OCI-LY7 (cell line): Measurements from ENCODE around the gene ACVR1B. TPM values are rescaled to one million over a fixed set of nuclear protein-coding genes. Genes with fewer than 3 reads are reported as not detected.

Experiments
- BruUV-seq: library from RNA; stranded (reverse); fragments of 400-500 nt; replicated peaks from 2 replicates; lab custom pipeline; 2021; lab: Mats Ljungman, UMichigan
- CTCF ChIA-PET: fragments of 300-600 bp; sonication (Branson Sonifier 250); formaldehyde crosslinking; loops from one replicate; lab custom pipeline; 2022; ENCODE audit warnings: antibody characterized with exemption; ENCODE audit not compliant: unreplicated experiment; lab: Charles Lee
- POLR2A ChIA-PET: fragments of 300-600 bp; sonication (Branson Sonifier 250); formaldehyde crosslinking; loops from one replicate; lab custom pipeline; 2022; ENCODE audit warnings: antibody characterized with exemption; lab: Charles Lee
- DNase-seq: peaks from one replicate; pipeline ENCODE4 v3.0.0-alpha.2; 2015; ENCODE audit warnings: low spot score
- H2AFZ ChIP-seq: fragments of 200-600 bp; sonication (generic), shearing (Covaris generic); 2 replicates; pipeline ENCODE4 v1.6.1; 2014; ENCODE audit warnings: mild to moderate bottlenecking, antibody characterized with exemption, low read length, moderate library complexity
- H3K27ac ChIP-seq: fragments of 200-600 bp; sonication (generic); 2 replicates; pipeline ENCODE4 v1.5.1; 2014; ENCODE audit warnings: mixed run types, low read depth, mild to moderate bottlenecking, moderate library complexity, low read length, inconsistent platforms; ENCODE audit not compliant: poor library complexity, severe bottlenecking
- H3K36me3 ChIP-seq: fragments of 200-600 bp; sonication (generic); 2 replicates; pipeline ENCODE4 v1.6.1; 2014; ENCODE audit warnings: mild to moderate bottlenecking, antibody characterized with exemption, low read length, moderate library complexity, mixed read lengths; ENCODE audit not compliant: insufficient read depth
- H3K4me1 ChIP-seq: fragments of 200-600 bp; sonication (generic); 2 replicates; pipeline ENCODE4 v1.5.1; 2014; ENCODE audit warnings: mild to moderate bottlenecking, low read length; ENCODE audit not compliant: insufficient read depth, poor library complexity, severe bottlenecking
- H3K4me2 ChIP-seq: fragments of 200-600 bp; sonication (generic); 2 replicates; pipeline ENCODE4 v1.6.1; 2014; ENCODE audit warnings: mild to moderate bottlenecking, low read length
- H3K4me3 ChIP-seq: fragments of 200-600 bp; sonication (generic); 2 replicates; pipeline ENCODE4 v1.5.1; 2014; ENCODE audit warnings: mild to moderate bottlenecking, low read depth, low read length; ENCODE audit not compliant: poor library complexity, severe bottlenecking
- H3K79me2 ChIP-seq: fragments of 200-600 bp; sonication (generic); 2 replicates; pipeline ENCODE4 v1.6.1; 2016; ENCODE audit warnings: low read depth, mild to moderate bottlenecking, low read length, moderate library complexity, mixed read lengths; ENCODE audit not compliant: insufficient read depth
- H3K9me2 ChIP-seq: fragments of 200-600 bp; sonication (generic); 2 replicates; pipeline ENCODE4 v1.6.1; 2016; ENCODE audit warnings: mild to moderate bottlenecking, low read length, mixed read lengths; ENCODE audit not compliant: insufficient read depth
- H3K9me3 ChIP-seq: fragments of 200-600 bp; sonication (generic); 2 replicates; pipeline ENCODE4 v1.6.1; 2014; ENCODE audit warnings: mild to moderate bottlenecking, mixed run types, low read length, mixed read lengths
- H4K20me1 ChIP-seq: fragments of 200-600 bp; sonication (generic); 2 replicates; pipeline ENCODE4 v1.6.1; 2014; ENCODE audit warnings: mild to moderate bottlenecking, antibody characterized with exemption, low read length, moderate library complexity, mixed read lengths; ENCODE audit not compliant: insufficient read depth
- CTCF ChIP-seq: fragments of 200-600 bp; sonication (generic); conservative IDR thresholded peaks from 2 replicates; pipeline ENCODE4 v1.5.1; 2014; ENCODE audit warnings: mild to moderate bottlenecking, antibody characterized with exemption, low read length, moderate library complexity, mixed read lengths
- EZH2phosphoT487 ChIP-seq: fragments of 200-600 bp; sonication (generic); IDR thresholded peaks from 2 replicates; pipeline ENCODE4 v1.6.1; 2018; ENCODE audit warnings: low read depth, borderline replicate concordance, mild to moderate bottlenecking, mixed run types, antibody characterized with exemption, low read length, moderate library complexity, mixed read lengths
- intact Hi-C: fragments of 100-400 bp; cut with micrococcal nuclease; formaldehyde crosslinking; loops from one replicate; pipeline ENCODE4 v1.10.0; 2022; ENCODE audit not compliant: unreplicated experiment
- total RNA-seq, 2 experiments: library from RNA; depleted of rRNA in 1 of 2; stranded (reverse); fragments of >200 nt in 1 of 2; shearing (Covaris generic) in 1 of 2; gene quantifications; 2 replicates each; pipeline ENCODE4 v1.2.3, GENCODE V29; 2014 to 2022

Gene ACVR1B
- total RNA-seq, 2 experiments from 2014 or later = 4.1 to 6.8 TPM

- Histone ChIP-seq H3K4me2 (peak overlapping the region; percentile 43; the same call in 1 of the 2 replicates), H3K9me3 (no peaks in the 10 kb centered on the region), H3K36me3 (no peaks in the 10 kb centered on the region), H3K4me3 (no peak overlapping the region), H3K4me1 (peaks cover 25% of the 10 kb centered on the region), H4K20me1 (no peaks in the 10 kb centered on the region), H3K27ac (no peak overlapping the region), H3K9me2 (no peaks in the 10 kb centered on the region), H3K79me2 (no peaks in the 10 kb centered on the region), H2AFZ (no peak overlapping the region)
- ChIA-PET CTCF (no interaction called here), POLR2A (no interaction called here)
- intact Hi-C loops = no loop called here
- TF ChIP-seq CTCF (no peak), EZH2phosphoT487 (peak; percentile 45; the same call in 1 of the 2 replicates)
- peak; percentile 61 for DNase-seq
- no TSS peak for BruUV-seq
Observed at GRCh38 chr12:52005903-52006703, 54.6 kb downstream of the ACVR1B start.

GRCh38 chr12:52006726-52007157, 55.2 kb downstream of the ACVR1B start, which contains the start of gene TAMALIN:
Gene TAMALIN (plus strand): TSS chr12:52006946. CDS start chr12:52007020, 74 bp downstream.
- peaks cover 25% of the 10 kb centered on the region for H3K4me1 ChIP-seq
- H3K9me2 ChIP-seq = no peaks in the 10 kb centered on the region
- TF ChIP-seq CTCF (no peak), EZH2phosphoT487 (no peak; the same call in 1 of the 2 replicates)
- H4K20me1 ChIP-seq = no peaks in the 10 kb centered on the region
- POLR2A ChIA-PET = no interaction called here
- H2AFZ ChIP-seq = no peak within 1 kb of the TSS
- H3K4me3 ChIP-seq = peak within 1 kb of the TSS; percentile 29
- no peaks in the 10 kb centered on the region for H3K9me3 ChIP-seq
- H3K79me2 ChIP-seq = no peaks in the 10 kb centered on the region
- peak within 1 kb of the TSS; percentile 43 for H3K4me2 ChIP-seq
- H3K27ac ChIP-seq = no peak within 1 kb of the TSS
- no peak for DNase-seq
- H3K36me3 ChIP-seq = no peaks in the 10 kb centered on the region
- intact Hi-C loops = no loop called here
- CTCF ChIA-PET = no interaction called here
- no TSS peak for BruUV-seq
